HUDEP-2 (cell line): ENCODE data around the gene UTP25.

Source experiments
- DNase-seq, 76 experiments: peaks; one replicate each; lab custom pipeline; 2025; ENCODE audit not compliant: unreplicated experiment in 76 of 76; lab: John Stamatoyannopoulos, UW

The UTP25 gene

GRCh38 chr1:209837671-209838070, 9.9 kb downstream of the UTP25 start:
- DNase-seq, result no peak

- no peak for DNase-seq
These were observed 10.8 kb downstream of the UTP25 start for GRCh38 chr1:209838537-209838936.

- no peak for DNase-seq
These were observed 12.2 kb downstream of the UTP25 start for GRCh38 chr1:209839875-209840546.

- DNase-seq, result no peak
These were observed 12.8 kb downstream of the UTP25 start for GRCh38 chr1:209840611-209841010.

GRCh38 chr1:209844695-209845407, 17.1 kb downstream of the UTP25 start:
- DNase-seq, result no peak

- DNase-seq, result no peak
These were observed 17.6 kb downstream of the UTP25 start for GRCh38 chr1:209845408-209845725.

GRCh38 chr1:209849388-209849787, 21.6 kb downstream of the UTP25 start:
- DNase-seq, result no peak

GRCh38 chr1:209850342-209850979, 22.7 kb downstream of the UTP25 start:
- peak in 16 of 76 experiments; percentile 3 to 44 (median 22) for DNase-seq

- DNase-seq, result no peak
These were observed 25.9 kb downstream of the UTP25 start for GRCh38 chr1:209853676-209854075.

- DNase-seq, result no peak
These were observed 26.4 kb downstream of the UTP25 start for GRCh38 chr1:209854196-209854595.

GRCh38 chr1:209855006-209855405, 27.2 kb downstream of the UTP25 start:
- DNase-seq, result no peak

GRCh38 chr1:209855623-209856022, 27.9 kb downstream of the UTP25 start:
- no peak for DNase-seq

- no peak for DNase-seq
These were observed 30.9 kb downstream of the UTP25 start for GRCh38 chr1:209858561-209859103.

GRCh38 chr1:209860293-209860881, 32.6 kb downstream of the UTP25 start:
- peak in 66 of 76 experiments; percentile 7 to 75 (median 48) for DNase-seq

- peak in 22 of 76 experiments; percentile 2 to 50 (median 24) for DNase-seq
These were observed 33.5 kb downstream of the UTP25 start for GRCh38 chr1:209861242-209861641.

- DNase-seq, result no peak
These were observed 34.9 kb downstream of the UTP25 start for GRCh38 chr1:209862391-209863356.

- DNase-seq, result no peak
These were observed 36.2 kb downstream of the UTP25 start for GRCh38 chr1:209863766-209864485.

GRCh38 chr1:209866201-209866600, 38.4 kb downstream of the UTP25 start:
- DNase-seq, result no peak
